NCI-H748 (cell line): Measurements from ENCODE around the gene OR52E5.

Source experiments
- DNase-seq: peaks from one replicate; lab custom pipeline; 2025; ENCODE audit not compliant: unreplicated experiment; lab: John Stamatoyannopoulos, UW

Gene OR52E5

GRCh38 chr11:5892908-5893307 is at the start of gene OR52E5:
TSS of gene OR52E5 (plus strand) at chr11:5893208. CDS start at chr11:5900777, 7,569 bp downstream.
- no peak for DNase-seq

GRCh38 chr11:5846701-5847100 is 46.3 kb upstream of the OR52E5 start:
- no peak for DNase-seq

GRCh38 chr11:5847711-5848110 is 45.3 kb upstream of the OR52E5 start:
- no peak for DNase-seq

- no peak for DNase-seq
Measured at GRCh38 chr11:5851002-5851401, 42.0 kb upstream of the OR52E5 start.

GRCh38 chr11:5857590-5857989 is 35.4 kb upstream of the OR52E5 start, which contains the start of gene OR52E8:
TSS of gene OR52E8 (minus strand) at chr11:5857690. CDS start at chr11:5857690, 0 bp downstream.
- DNase-seq: no peak

GRCh38 chr11:5865826-5866225 is 27.2 kb upstream of the OR52E5 start:
- no peak for DNase-seq

GRCh38 chr11:5878564-5878963 is 14.4 kb upstream of the OR52E5 start:
- no peak for DNase-seq

- DNase-seq: no peak
Measured at GRCh38 chr11:5880329-5880728, 12.7 kb upstream of the OR52E5 start, which contains the start of gene OR52E4. TSS of gene OR52E4 (plus strand) at chr11:5880629. CDS start at chr11:5884293, 3,664 bp downstream.

GRCh38 chr11:5881756-5882155 is 11.3 kb upstream of the OR52E5 start:
- DNase-seq: no peak

- DNase-seq: no peak
Measured at GRCh38 chr11:5887172-5887571, 5.8 kb upstream of the OR52E5 start.

GRCh38 chr11:5887661-5888060 is 5.3 kb upstream of the OR52E5 start:
- DNase-seq: no peak

- DNase-seq: peak; percentile 17
Measured at GRCh38 chr11:5891216-5891800, 1.7 kb upstream of the OR52E5 start.

GRCh38 chr11:5899534-5899933 is 6.5 kb downstream of the OR52E5 start:
- peak; percentile 33 for DNase-seq

GRCh38 chr11:5910540-5910939 is 17.5 kb downstream of the OR52E5 start:
- no peak for DNase-seq

GRCh38 chr11:5922749-5923426 is 29.9 kb downstream of the OR52E5 start:
- DNase-seq: no peak

- no peak for DNase-seq
Measured at GRCh38 chr11:5923427-5923776, 30.4 kb downstream of the OR52E5 start.

- no peak for DNase-seq
Measured at GRCh38 chr11:5923794-5924193, 30.8 kb downstream of the OR52E5 start.

- peak; percentile 97 for DNase-seq
Measured at GRCh38 chr11:5928271-5928670, 35.3 kb downstream of the OR52E5 start.

- peak; percentile 76 for DNase-seq
Measured at GRCh38 chr11:5928811-5929210, 35.8 kb downstream of the OR52E5 start.

- DNase-seq: peak; percentile 92
Measured at GRCh38 chr11:5929571-5930368, 36.8 kb downstream of the OR52E5 start.

- no peak for DNase-seq
Measured at GRCh38 chr11:5930614-5931013, 37.6 kb downstream of the OR52E5 start.

GRCh38 chr11:5931061-5931460 is 38.1 kb downstream of the OR52E5 start:
- no peak for DNase-seq
